Lung (tissue), 13 donors: ENCODE data around the gene ALDOB. TPM values are rescaled to one million over a fixed set of nuclear protein-coding genes. Genes with fewer than 3 reads are reported as not detected.

Source experiments
- ATAC-seq: fragments of 200-7000 bp; cut with Tn5 transposase; one replicate; pipeline ENCODE4 v1.9.1; 2020; ENCODE audit warnings: moderate number of reproducible peaks; ENCODE audit not compliant: insufficient read depth, low FRiP score
- DNase-seq, 3 donors: peaks; one replicate each; pipeline ENCODE4 v3.0.0-alpha.2; 2013 to 2017
- H3K27ac ChIP-seq, 2 donors: one replicate each; pipeline ENCODE4 v1.5.1; 2013; ENCODE audit warnings: mild to moderate bottlenecking in 2 of 2, moderate library complexity in 2 of 2, control low read depth in 1 of 2, inconsistent platforms in 1 of 2, low read depth in 1 of 2, low read length in 1 of 2
- H3K27me3 ChIP-seq, 3 donors: one replicate each; pipeline ENCODE4 v1.5.1; 2013; ENCODE audit warnings: low read length in 2 of 3; ENCODE audit not compliant: control insufficient read depth in 3 of 3, insufficient read depth in 3 of 3
- H3K36me3 ChIP-seq, 4 donors: one replicate each; pipeline ENCODE4 v1.5.1; 2013; ENCODE audit warnings: low read length in 4 of 4, mild to moderate bottlenecking in 1 of 4, moderate library complexity in 1 of 4; ENCODE audit not compliant: control insufficient read depth in 4 of 4, insufficient read depth in 4 of 4
- H3K4me1 ChIP-seq, 5 donors: one replicate each; pipeline ENCODE4 v1.5.1; 2013; ENCODE audit warnings: low read length in 5 of 5, mild to moderate bottlenecking in 2 of 5, moderate library complexity in 1 of 5; ENCODE audit not compliant: control insufficient read depth in 5 of 5, insufficient read depth in 5 of 5
- H3K4me3 ChIP-seq: one replicate; pipeline ENCODE4 v1.5.1; 2013; ENCODE audit warnings: mild to moderate bottlenecking, control low read depth, moderate library complexity
- H3K9ac ChIP-seq, 2 donors: one replicate each; pipeline ENCODE4 v1.5.1; 2013; ENCODE audit warnings: low read length in 2 of 2, control low read depth in 1 of 2; ENCODE audit not compliant: insufficient read depth in 1 of 2
- H3K9me3 ChIP-seq, 4 donors: one replicate each; pipeline ENCODE4 v1.5.1; 2013; ENCODE audit warnings: low read length in 3 of 4, mild to moderate bottlenecking in 1 of 4, moderate library complexity in 1 of 4; ENCODE audit not compliant: control insufficient read depth in 4 of 4, insufficient read depth in 3 of 4
- WGBS, 2 donors: extraction: QIAGEN DNeasy Blood & Tissue Kit; methylation state at CpG; one replicate each; pipeline ENCODE4 v1.1.7; 2013; 5-methylcytosine and 5-hydroxymethylcytosine counted together
- polyA plus RNA-seq, 2 donors: library from polyadenylated mRNA; stranded (reverse); fragments of 200-250 nt; gene quantifications; one replicate each; pipeline ENCODE4 v1.2.1, GENCODE V29; 2013
- small RNA-seq: library from RNA; depleted of rRNA; stranded (forward); fragments of <200 nt; gene quantifications from one replicate; pipeline ENCODE3, GENCODE V24; 2014; ENCODE audit warnings: low replicate concordance
- total RNA-seq, 2 donors: library from RNA; depleted of rRNA in 1 of 2; stranded (reverse); fragments of >200 nt in 1 of 2; gene quantifications; one replicate each; pipeline ENCODE4 v1.2.1, GENCODE V29; 2014 to 2021
- TF ChIP-seq, protein P1 (sequence below): IDR thresholded peaks from 2 replicates; pipeline ENCODE4 v1.5.1; 2012; ENCODE audit warnings: mild to moderate bottlenecking; ENCODE audit errors: control extremely low read depth, extremely low read depth
- donor health status: control.
- donor health status: control.
- donor health status: Bipolar disorder and iron deficiency.
- donor health status: healthy.
- donor health status: DM: yes; HTN: yes; CAD: no.

The ALDOB gene
- total and polyA plus RNA-seq, 4 donors, result 0.06 to 1.1 (median 0.09) TPM; not detected in 1

DNA sequence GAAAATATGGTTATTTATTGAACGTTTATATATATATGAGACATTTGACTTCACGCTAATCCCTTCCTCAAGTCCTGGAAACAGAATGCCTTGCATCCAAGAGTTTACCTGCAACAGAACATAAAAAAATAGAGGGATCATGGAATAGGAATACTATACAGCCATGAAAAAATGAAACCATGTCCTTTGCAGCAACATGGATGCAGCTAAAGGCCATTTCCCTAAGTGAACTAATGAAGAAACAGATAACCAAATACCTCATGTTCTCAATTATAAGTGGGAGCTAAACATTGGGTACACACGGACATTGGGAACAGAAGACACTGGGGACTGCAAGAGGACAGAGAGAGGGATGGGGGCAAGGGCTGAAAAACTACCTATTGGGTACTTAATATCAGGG lies 63.8 kb downstream of the ALDOB start:
- 94 to 95% methylated on average over 3 of the region's 3 CpGs for WGBS, 2 donors
- TF ChIP-seq, protein P1, sequence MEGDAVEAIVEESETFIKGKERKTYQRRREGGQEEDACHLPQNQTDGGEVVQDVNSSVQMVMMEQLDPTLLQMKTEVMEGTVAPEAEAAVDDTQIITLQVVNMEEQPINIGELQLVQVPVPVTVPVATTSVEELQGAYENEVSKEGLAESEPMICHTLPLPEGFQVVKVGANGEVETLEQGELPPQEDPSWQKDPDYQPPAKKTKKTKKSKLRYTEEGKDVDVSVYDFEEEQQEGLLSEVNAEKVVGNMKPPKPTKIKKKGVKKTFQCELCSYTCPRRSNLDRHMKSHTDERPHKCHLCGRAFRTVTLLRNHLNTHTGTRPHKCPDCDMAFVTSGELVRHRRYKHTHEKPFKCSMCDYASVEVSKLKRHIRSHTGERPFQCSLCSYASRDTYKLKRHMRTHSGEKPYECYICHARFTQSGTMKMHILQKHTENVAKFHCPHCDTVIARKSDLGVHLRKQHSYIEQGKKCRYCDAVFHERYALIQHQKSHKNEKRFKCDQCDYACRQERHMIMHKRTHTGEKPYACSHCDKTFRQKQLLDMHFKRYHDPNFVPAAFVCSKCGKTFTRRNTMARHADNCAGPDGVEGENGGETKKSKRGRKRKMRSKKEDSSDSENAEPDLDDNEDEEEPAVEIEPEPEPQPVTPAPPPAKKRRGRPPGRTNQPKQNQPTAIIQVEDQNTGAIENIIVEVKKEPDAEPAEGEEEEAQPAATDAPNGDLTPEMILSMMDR, result no peak
- H3K4me1 ChIP-seq, result peaks cover 0 to 10% (median 0%) of the 10 kb centered on the region in 5 donors
- H3K36me3 ChIP-seq, result no peaks in the 10 kb centered on the region
- ATAC-seq (no peak), DNase-seq (no peak)
- no peak overlapping the region for H3K4me3 ChIP-seq
- H3K27ac ChIP-seq, result no peak overlapping the region
- no peak overlapping the region for H3K9ac ChIP-seq
- H3K27me3 ChIP-seq, result no peaks in the 10 kb centered on the region
- peaks cover 0 to 1% (median 0%) of the 10 kb centered on the region in 4 donors for H3K9me3 ChIP-seq

Small RNAs within 50 kb of the gene (small RNA-seq; reads per million reads assigned to genes)
- not detected for gene AL353621.2

Other genes starting within 250 kb of the ALDOB start
- gene BAAT, start 50.8 kb downstream of the ALDOB start, total RNA-seq, result under 1 TPM; 0.17 to 0.37 TPM
- under 1 TPM; 0.03 to 0.26 TPM for gene BAAT, start 50.8 kb downstream of the ALDOB start, polyA plus RNA-seq
- gene MRPL50, start 37.2 kb downstream of the ALDOB start, total RNA-seq, result 10 to 100 TPM in 1 of 2 donors, 1 to 10 TPM in 1; 9.3 to 23.0 TPM
- 1 to 10 TPM; 7.9 to 8.3 TPM for gene MRPL50, start 37.2 kb downstream of the ALDOB start, polyA plus RNA-seq
- 10 to 100 TPM; 16.8 to 34.1 TPM for gene ZNF189, start 36.9 kb downstream of the ALDOB start, total RNA-seq
- gene ZNF189, start 36.9 kb downstream of the ALDOB start, polyA plus RNA-seq, result 1 to 10 TPM; 5.9 to 6.7 TPM
- gene RNF20, start 98.1 kb upstream of the ALDOB start, total RNA-seq, result 10 to 100 TPM; 31.2 to 38.5 TPM
- gene RNF20, start 98.1 kb upstream of the ALDOB start, polyA plus RNA-seq, result 10 to 100 TPM in 1 of 2 donors, 1 to 10 TPM in 1; 9.3 to 14.9 TPM
- not detected for gene PPP3R2, start 159.2 kb upstream of the ALDOB start, total RNA-seq
- gene PPP3R2, start 159.2 kb upstream of the ALDOB start, polyA plus RNA-seq, result not detected